Thoracic aorta (tissue), 2 donors: Measurements from ENCODE around the gene IGF1R. TPM values are rescaled to one million over a fixed set of nuclear protein-coding genes. Genes with fewer than 3 reads are reported as not detected.

Experiments used
- ATAC-seq: fragments of 150-250 bp; one replicate; pipeline ENCODE4 v1.8.0; 2017; ENCODE audit warnings: low read depth; ENCODE audit not compliant: insufficient number of reproducible peaks, low FRiP score
- DNase-seq: peaks from one replicate; pipeline ENCODE4 v3.0.0-alpha.2; 2020; ENCODE audit warnings: low spot score
- H3K27ac ChIP-seq, 2 donors: fragments of 200-600 bp; sonication (generic); 1 replicate in 1 of 2; 2 replicates in 1 of 2; pipeline ENCODE4 v1.5.1; 2016; ENCODE audit warnings: mild to moderate bottlenecking in 2 of 2, moderate library complexity in 2 of 2
- H3K27me3 ChIP-seq: fragments of 200-600 bp; sonication (generic); replicated peaks from 2 replicates; pipeline ENCODE4 v1.6.0; 2016; ENCODE audit warnings: mild to moderate bottlenecking; ENCODE audit not compliant: insufficient read depth
- H3K36me3 ChIP-seq: fragments of 200-600 bp; sonication (generic); one replicate; pipeline ENCODE4 v1.5.1; 2016
- H3K4me1 ChIP-seq, 2 donors: fragments of 200-600 bp; sonication (generic); 1 replicate in 1 of 2; 2 replicates in 1 of 2; pipeline versions ENCODE4 v1.5.1 to v1.6.0; 2016; ENCODE audit warnings: low read depth in 2 of 2, mild to moderate bottlenecking in 1 of 2; ENCODE audit not compliant: control insufficient read depth in 1 of 2
- H3K4me3 ChIP-seq: fragments of 200-600 bp; sonication (generic); 2 replicates; pipeline ENCODE4 v1.5.1; 2016; ENCODE audit warnings: mild to moderate bottlenecking
- H3K9me3 ChIP-seq: fragments of 200-600 bp; sonication (generic); 2 replicates; pipeline ENCODE4 v1.5.1; 2016
- total RNA-seq, 2 donors: library from RNA; depleted of rRNA; stranded (reverse); fragments of >200 nt; gene quantifications; one replicate each; pipeline versions ENCODE4 v1.1.0 to v1.2.3, GENCODE V29; 2016
- TF ChIP-seq, protein P1 (sequence below): fragments of 200-600 bp; sonication (generic); IDR thresholded peaks from one replicate; pipeline ENCODE4 v1.5.1; 2019; ENCODE audit warnings: antibody characterized with exemption

Gene IGF1R
- total RNA-seq, 2 donors from 2014 or later: 127 to 159 TPM

- no peaks in the 10 kb centered on the region for H3K9me3 ChIP-seq
- TF ChIP-seq, protein P1, sequence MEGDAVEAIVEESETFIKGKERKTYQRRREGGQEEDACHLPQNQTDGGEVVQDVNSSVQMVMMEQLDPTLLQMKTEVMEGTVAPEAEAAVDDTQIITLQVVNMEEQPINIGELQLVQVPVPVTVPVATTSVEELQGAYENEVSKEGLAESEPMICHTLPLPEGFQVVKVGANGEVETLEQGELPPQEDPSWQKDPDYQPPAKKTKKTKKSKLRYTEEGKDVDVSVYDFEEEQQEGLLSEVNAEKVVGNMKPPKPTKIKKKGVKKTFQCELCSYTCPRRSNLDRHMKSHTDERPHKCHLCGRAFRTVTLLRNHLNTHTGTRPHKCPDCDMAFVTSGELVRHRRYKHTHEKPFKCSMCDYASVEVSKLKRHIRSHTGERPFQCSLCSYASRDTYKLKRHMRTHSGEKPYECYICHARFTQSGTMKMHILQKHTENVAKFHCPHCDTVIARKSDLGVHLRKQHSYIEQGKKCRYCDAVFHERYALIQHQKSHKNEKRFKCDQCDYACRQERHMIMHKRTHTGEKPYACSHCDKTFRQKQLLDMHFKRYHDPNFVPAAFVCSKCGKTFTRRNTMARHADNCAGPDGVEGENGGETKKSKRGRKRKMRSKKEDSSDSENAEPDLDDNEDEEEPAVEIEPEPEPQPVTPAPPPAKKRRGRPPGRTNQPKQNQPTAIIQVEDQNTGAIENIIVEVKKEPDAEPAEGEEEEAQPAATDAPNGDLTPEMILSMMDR: no peak
- DNase-seq (no peak), ATAC-seq (no peak)
- peak overlapping the region; percentile 83 to 96 for H3K27ac ChIP-seq
- no peaks in the 10 kb centered on the region for H3K36me3 ChIP-seq
- H3K4me1 ChIP-seq: peaks cover 0 to 37% of the 10 kb centered on the region in 2 donors
- H3K27me3 ChIP-seq: no peaks in the 10 kb centered on the region
- H3K4me3 ChIP-seq: peak overlapping the region; percentile 86
Observed at GRCh38 chr15:98651581-98652220, 3.4 kb downstream of the IGF1R start.

GRCh38 chr15:98653686-98654085 lies 5.3 kb downstream of the IGF1R start:
- TF ChIP-seq, protein P1: no peak
- H3K4me3 ChIP-seq: peak overlapping the region; percentile 12
- no peaks in the 10 kb centered on the region for H3K27me3 ChIP-seq
- no peaks in the 10 kb centered on the region for H3K36me3 ChIP-seq
- peak overlapping the region; percentile 0 to 26 for H3K27ac ChIP-seq
- ATAC-seq: no peak
- no peaks in the 10 kb centered on the region for H3K9me3 ChIP-seq
- H3K4me1 ChIP-seq: peaks cover 4 to 57% of the 10 kb centered on the region in 2 donors
- DNase-seq: no peak

DNA sequence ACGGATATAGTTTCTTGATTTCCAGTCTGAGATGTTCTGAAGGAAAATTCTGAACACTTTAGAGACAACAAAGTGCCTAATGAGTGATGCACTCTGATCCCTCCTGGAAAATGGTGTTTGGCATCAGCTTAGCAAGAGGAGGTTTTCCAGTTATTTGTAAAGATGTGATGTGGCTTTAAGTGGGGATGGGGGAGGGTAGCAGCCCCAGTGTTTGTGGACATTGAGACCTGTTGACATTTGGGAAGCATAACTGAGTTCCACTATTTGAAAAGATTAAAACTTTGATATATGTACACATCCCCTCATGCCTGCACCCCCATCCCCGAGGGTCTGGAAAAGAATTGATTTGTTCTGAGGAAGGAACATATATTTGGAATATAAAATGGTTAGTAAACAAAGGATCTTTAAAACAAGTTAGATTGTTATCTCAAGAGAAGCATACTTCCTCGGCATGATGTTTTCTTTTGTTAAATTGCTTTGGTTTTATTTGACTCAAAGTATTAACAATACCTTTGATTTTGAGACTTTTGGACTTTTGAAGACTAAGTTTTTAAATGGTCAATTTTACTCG lies 6.5 kb downstream of the IGF1R start:
- no peak overlapping the region for H3K4me3 ChIP-seq
- peaks cover 4 to 68% of the 10 kb centered on the region in 2 donors for H3K4me1 ChIP-seq
- peak overlapping the region in 1 of 2 donors; percentile 7 for H3K27ac ChIP-seq
- no peak for DNase-seq
- TF ChIP-seq, protein P1: no peak
- no peaks in the 10 kb centered on the region for H3K27me3 ChIP-seq
- no peaks in the 10 kb centered on the region for H3K36me3 ChIP-seq
- no peak for ATAC-seq
- H3K9me3 ChIP-seq: no peaks in the 10 kb centered on the region

DNA sequence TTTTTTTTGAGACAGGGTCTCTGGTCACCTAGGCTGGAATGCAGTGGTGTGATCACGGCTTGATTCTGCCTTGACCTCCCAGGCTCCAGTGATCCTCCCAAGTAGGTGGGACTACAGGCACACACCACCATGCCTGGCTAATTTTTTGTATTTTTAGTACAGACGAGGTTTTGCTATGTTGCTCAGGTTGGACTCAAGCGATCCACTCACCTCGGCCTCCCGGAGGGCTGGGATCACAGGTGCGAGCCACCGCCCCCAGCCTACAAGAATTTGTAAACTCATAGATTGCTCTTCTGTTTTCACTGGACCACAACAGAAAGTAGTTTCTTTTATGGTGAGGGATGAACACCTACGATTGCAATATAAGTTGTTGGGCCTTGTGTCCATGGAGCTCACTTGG lies 7.4 kb downstream of the IGF1R start:
- Histone ChIP-seq H3K9me3 (no peaks in the 10 kb centered on the region), H3K36me3 (no peaks in the 10 kb centered on the region), H3K4me1 (peaks cover 12 to 77% of the 10 kb centered on the region in 2 donors), H3K27me3 (no peaks in the 10 kb centered on the region), H3K4me3 (no peak overlapping the region), H3K27ac (no peak overlapping the region)
- no peak for ATAC-seq
- DNase-seq: no peak
- TF ChIP-seq, protein P1: no peak

GRCh38 chr15:98657721-98658120 lies 9.4 kb downstream of the IGF1R start:
- no peak for ATAC-seq
- Histone ChIP-seq H3K27ac (peak overlapping the region; percentile 5 to 22), H3K4me1 (peaks cover 26 to 97% of the 10 kb centered on the region in 2 donors)

More at GRCh38 chr15:98657721-98658120, 9.4 kb downstream of the IGF1R start:
- H3K4me3 ChIP-seq: no peak overlapping the region
- no peak for DNase-seq
- H3K36me3 ChIP-seq: no peaks in the 10 kb centered on the region
- H3K27me3 ChIP-seq: no peaks in the 10 kb centered on the region
- TF ChIP-seq, protein P1: no peak
- H3K9me3 ChIP-seq: no peaks in the 10 kb centered on the region
